SK-N-MC (cell line): ENCODE results near the gene IFT81.

ENCODE experiments used
- EZH2 ChIP-seq: fragments of 200-600 bp; sonication (generic); IDR thresholded peaks from one replicate; pipeline ENCODE4 v1.6.1; 2017; ENCODE audit warnings: antibody characterized with exemption
- POLR2AphosphoS5 ChIP-seq: IDR thresholded peaks from 2 replicates; pipeline ENCODE4 v1.6.1; 2012; ENCODE audit warnings: mild to moderate bottlenecking, low read depth, low read length, borderline replicate concordance

DNA sequence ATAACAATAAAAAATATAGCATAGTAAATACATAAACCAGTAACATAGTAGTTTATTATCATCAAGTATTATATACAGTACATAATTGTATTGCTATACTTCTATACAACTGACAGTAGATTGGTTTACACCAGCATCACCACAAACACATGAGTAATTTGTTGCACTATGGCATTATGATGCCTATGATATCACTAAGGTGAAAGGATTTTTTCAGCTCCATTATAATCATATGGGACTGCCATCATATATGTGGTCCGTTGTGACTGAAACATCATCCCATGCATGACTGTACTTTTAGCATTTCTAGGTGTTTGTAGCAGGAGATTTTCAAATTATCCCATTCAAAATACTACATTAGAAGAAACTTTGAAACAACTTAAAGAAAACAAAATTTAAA, 77.8 kb downstream of the IFT81 start:
- TF ChIP-seq POLR2AphosphoS5 (no peak), EZH2 (no peak)
